Central memory CD8-positive, alpha-beta T cell (primary cell): ENCODE results near the gene POC1A.
A peak's percentile ranks its signal among the peaks of the same experiment; 100 is the strongest.

Experiments
- ATAC-seq: fragments of 150-1000 bp; cut with Tn5 transposase; replicated peaks from 2 replicates; pipeline ENCODE4 v1.10.0; 2022; ENCODE audit warnings: mild to moderate bottlenecking, moderate FRiP score, moderate number of reproducible peaks; ENCODE audit not compliant: poor library complexity, severe bottlenecking; ENCODE audit errors: extremely low read depth
- DNase-seq, 2 donors: peaks; one replicate each; pipeline ENCODE4 v3.0.0; 2021; ENCODE audit warnings: low spot score in 2 of 2
- H3K27ac Mint-ChIP-seq: one replicate; pipeline ENCODE4 v1.8.0; 2022; ENCODE audit warnings: low read depth, mild to moderate bottlenecking, moderate library complexity, mixed read lengths
- H3K27me3 Mint-ChIP-seq: one replicate; pipeline ENCODE4 v1.8.0; 2022; ENCODE audit warnings: mixed read lengths
- H3K36me3 Mint-ChIP-seq: one replicate; pipeline ENCODE4 v1.8.0; 2022; ENCODE audit warnings: mild to moderate bottlenecking, moderate library complexity, mixed read lengths; ENCODE audit not compliant: insufficient read depth
- H3K4me1 Mint-ChIP-seq: one replicate; pipeline ENCODE4 v1.8.0; 2022; ENCODE audit warnings: mixed read lengths
- H3K4me3 Mint-ChIP-seq: one replicate; pipeline ENCODE4 v1.8.0; 2022; ENCODE audit warnings: mild to moderate bottlenecking, moderate library complexity, mixed read lengths
- H3K9me3 Mint-ChIP-seq: one replicate; pipeline ENCODE4 v1.8.0; 2022; ENCODE audit warnings: mixed read lengths

The POC1A gene

DNA sequence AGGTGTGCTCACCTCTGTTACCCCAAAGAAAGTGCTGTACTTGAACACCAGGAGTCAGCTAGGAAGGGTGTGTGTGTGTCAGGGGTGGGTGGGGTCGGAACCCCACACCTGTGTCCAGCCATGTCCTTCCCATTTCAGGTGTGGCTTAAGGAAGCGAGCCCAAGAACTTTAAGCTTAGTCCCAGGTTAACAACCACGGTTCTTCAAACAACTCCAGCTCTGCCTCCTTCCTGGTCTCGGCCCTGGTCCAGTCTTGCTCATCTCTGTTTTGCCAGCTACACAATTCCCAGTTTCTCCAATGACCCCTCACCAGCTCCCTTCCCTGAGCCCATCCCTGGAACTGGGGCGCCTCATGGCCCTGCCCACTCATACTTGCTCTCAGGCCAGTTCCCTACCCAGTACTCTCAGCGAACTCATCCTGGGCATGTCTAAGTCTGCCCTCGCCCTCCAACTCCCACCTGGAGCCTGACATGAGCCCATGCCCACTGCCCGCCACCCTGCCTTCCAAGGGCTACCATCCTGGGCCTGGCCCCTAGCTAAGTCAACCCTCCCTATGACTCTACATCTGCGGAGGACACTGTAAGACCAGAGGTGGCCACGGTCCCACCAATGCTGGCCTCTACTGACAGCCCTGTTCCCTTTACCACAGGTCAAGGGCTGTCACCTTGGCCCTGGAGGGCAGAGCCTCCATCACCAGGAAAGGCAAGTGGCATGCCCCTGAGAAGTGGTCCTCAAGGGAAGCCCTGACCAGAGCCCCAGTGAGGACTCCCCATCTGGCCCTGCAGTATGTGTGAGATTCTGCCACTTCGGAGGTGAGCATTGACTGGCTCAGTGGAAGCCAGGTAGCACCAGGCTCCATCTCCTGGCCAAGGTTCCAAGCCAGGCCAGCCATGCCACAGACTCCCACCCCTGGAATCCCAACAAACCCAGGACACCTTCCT is 9.2 kb downstream of the POC1A start:
- ATAC-seq (no peak), DNase-seq (no peak)
- Mint-ChIP-seq H3K4me3 (no peak overlapping the region), H3K27ac (peak overlapping the region; percentile 9), H3K4me1 (peaks cover 9% of the 10 kb centered on the region), H3K36me3 (peaks cover 3% of the 10 kb centered on the region), H3K9me3 (no peaks in the 10 kb centered on the region), H3K27me3 (no peaks in the 10 kb centered on the region)

DNA sequence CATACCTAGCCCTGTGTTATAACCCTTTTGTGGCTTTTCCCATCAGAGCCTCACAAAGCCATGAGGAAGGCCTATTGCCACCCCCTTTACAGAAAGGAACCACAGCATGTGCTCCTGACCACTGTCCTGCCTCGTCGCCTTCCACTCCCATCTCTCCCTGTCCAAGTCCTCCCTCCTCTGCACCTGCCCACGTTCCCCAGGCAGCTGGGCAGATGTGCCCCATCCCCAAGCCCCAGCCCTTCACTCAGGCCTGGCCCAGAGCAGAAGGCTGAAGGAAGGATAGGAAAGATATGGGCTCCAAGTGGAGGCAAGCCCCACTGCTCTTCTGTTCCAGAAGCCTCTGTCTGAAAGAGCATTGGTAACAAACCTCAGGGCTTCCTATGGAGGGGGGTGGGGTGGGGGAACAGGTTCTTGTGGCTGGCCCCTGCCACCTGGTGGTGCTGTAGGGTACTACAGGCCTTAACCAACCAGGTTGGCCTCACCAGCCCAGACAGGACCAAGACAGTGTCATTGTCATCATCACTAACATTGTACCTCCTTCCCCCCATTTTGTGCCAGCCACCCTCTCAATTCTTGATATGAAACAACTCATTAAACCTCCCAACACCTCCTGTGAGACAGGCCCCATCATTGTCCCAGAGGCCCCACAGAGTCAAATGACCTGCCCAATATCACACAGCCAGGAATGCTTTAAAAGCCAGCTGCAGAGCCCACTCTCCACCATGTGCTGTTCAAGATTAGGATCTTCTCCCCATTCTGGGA is 10.0 kb downstream of the POC1A start:
- H3K9me3 Mint-ChIP-seq: no peaks in the 10 kb centered on the region
- H3K36me3 Mint-ChIP-seq: peaks cover 3% of the 10 kb centered on the region
- DNase-seq: peak; percentile 73 to 77
- H3K27me3 Mint-ChIP-seq: no peaks in the 10 kb centered on the region
- H3K4me1 Mint-ChIP-seq: peaks cover 9% of the 10 kb centered on the region
- H3K4me3 Mint-ChIP-seq: no peak overlapping the region
- peak overlapping the region; percentile 9 for H3K27ac Mint-ChIP-seq
- peak; percentile 96 for ATAC-seq

DNA sequence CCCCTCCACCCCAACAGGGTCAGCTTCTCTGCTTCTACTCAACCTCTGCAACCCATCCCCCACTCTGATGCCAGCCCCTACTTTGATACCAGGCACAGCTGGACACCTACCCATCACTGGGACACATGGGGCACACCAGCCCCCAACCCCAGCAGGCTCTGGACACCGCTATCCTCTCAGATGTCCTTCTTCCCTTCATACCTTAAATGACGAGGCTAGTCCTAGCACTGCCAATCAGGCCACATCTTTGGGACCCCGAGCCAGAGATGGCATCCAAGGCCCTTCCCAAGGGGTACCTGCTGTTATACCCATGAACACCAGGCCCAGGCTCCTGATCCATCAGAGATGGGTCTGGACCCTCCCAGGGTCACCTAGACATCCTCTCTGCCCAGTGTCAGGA is 10.6 kb downstream of the POC1A start:
- peak overlapping the region; percentile 9 for H3K27ac Mint-ChIP-seq
- no peak for DNase-seq
- peaks cover 3% of the 10 kb centered on the region for H3K36me3 Mint-ChIP-seq
- peaks cover 9% of the 10 kb centered on the region for H3K4me1 Mint-ChIP-seq
- H3K27me3 Mint-ChIP-seq: no peaks in the 10 kb centered on the region
- no peak overlapping the region for H3K4me3 Mint-ChIP-seq
- ATAC-seq: no peak
- H3K9me3 Mint-ChIP-seq: no peaks in the 10 kb centered on the region

DNA sequence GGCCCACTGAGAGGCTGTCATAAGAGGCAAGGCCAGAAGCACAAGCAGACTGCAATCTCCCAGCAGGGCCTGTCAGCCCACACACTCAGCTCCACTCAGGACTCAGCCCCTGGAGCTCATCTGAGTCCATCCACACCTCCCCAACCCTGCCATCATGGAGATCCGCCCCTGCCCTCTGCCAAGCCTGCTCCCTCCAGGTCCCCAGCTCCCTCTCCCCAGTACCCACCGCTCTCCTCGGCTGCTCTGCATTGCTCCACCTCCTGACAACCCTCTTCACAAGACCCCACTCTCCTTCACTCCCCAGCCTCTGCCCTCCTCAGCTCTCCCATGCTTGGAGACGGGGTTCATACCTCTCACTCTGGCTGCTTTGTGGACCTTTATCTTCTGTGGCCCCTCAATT is 11.1 kb downstream of the POC1A start:
- no peak overlapping the region for H3K4me3 Mint-ChIP-seq
- peaks cover 9% of the 10 kb centered on the region for H3K4me1 Mint-ChIP-seq
- ATAC-seq: no peak
- H3K36me3 Mint-ChIP-seq: peaks cover 1% of the 10 kb centered on the region
- H3K27ac Mint-ChIP-seq: no peak overlapping the region
- no peaks in the 10 kb centered on the region for H3K9me3 Mint-ChIP-seq
- no peak for DNase-seq
- no peaks in the 10 kb centered on the region for H3K27me3 Mint-ChIP-seq

DNA sequence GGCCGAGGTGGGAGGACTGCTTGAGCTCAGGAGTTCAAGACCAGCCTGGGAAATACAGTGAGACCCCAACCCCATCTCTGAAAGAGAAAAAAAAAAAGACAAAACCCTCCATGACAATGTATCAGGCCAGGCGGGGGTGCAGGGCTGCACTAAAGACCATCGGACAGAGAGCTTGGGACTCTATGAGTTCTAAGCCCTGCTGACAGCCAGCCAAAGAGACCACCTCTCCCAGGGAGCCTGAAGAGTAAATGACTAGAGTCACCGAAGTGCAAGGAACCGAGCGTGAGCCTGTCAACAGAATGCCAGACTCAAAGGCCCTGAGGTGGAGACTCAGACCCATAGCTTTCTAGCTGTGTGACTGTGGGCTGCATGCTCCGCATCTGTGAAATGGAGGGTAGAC is 12.5 kb downstream of the POC1A start:
- Mint-ChIP-seq H3K4me1 (peaks cover 9% of the 10 kb centered on the region), H3K36me3 (peaks cover 3% of the 10 kb centered on the region), H3K4me3 (no peak overlapping the region), H3K9me3 (no peaks in the 10 kb centered on the region), H3K27ac (no peak overlapping the region), H3K27me3 (no peaks in the 10 kb centered on the region)
- DNase-seq (no peak), ATAC-seq (no peak)

DNA sequence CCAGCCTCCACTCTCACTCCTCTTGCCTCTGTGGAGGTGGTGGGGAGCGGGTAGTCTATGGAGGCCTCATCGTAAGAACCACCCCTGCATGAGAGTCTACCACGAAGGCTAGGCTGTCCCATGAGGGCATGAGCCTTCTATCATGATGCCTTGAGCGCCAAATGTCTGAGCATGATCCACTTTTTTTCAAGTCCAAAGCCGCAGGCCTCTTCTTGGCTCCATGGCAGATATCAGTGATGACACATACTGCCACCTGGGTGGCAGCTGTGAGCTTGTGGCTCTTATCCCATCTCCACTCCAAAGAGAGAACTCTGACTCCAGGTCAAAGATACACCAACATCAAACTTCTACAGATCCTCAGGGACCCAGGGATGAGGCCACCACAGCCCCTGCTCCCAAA is 13.5 kb downstream of the POC1A start:
- no peaks in the 10 kb centered on the region for H3K27me3 Mint-ChIP-seq
- H3K9me3 Mint-ChIP-seq: no peaks in the 10 kb centered on the region
- no peak for ATAC-seq
- H3K4me3 Mint-ChIP-seq: no peak overlapping the region
- peaks cover 3% of the 10 kb centered on the region for H3K36me3 Mint-ChIP-seq
- DNase-seq: no peak
- peaks cover 9% of the 10 kb centered on the region for H3K4me1 Mint-ChIP-seq
- H3K27ac Mint-ChIP-seq: no peak overlapping the region

DNA sequence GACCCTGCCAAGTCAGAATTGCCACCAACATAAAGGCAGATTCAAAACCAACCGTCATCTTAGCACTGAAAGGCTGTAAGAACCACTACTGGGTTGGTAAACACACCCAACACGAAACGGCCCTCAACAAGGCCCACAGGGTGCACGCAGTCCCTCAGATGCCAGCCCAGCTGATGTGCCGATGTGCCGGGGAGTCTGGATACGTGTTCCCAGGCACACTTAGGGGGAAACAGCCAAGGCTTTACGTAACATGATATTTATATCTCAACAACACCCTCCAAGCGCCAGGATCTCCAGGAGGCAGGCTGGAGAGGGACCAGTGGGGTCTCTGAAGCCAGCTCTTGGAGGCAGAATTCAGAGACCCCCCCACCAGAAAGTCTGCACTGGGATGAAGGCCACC is 14.2 kb downstream of the POC1A start:
- no peaks in the 10 kb centered on the region for H3K9me3 Mint-ChIP-seq
- peaks cover 3% of the 10 kb centered on the region for H3K36me3 Mint-ChIP-seq
- DNase-seq: no peak
- no peak for ATAC-seq
- no peak overlapping the region for H3K27ac Mint-ChIP-seq
- H3K27me3 Mint-ChIP-seq: no peaks in the 10 kb centered on the region
- H3K4me1 Mint-ChIP-seq: peaks cover 9% of the 10 kb centered on the region
- no peak overlapping the region for H3K4me3 Mint-ChIP-seq

DNA sequence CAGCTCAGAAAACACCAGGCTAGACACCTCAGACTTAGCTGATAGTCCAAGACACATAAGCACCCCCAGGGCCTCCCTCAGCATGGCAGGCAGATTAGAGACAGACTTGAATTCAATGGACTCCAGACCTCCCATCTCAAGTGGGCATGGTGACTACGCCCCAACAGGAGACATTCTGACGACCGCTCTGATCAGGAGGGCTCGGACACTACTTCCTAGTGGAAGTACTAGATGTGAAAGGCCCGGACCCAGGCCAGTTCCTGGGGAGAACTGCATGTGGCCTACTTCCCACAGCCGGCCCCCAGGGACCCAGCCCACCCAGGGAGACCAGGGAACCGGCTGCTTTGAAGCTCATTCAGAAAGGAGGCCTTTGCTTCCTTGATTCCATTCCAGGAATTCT is 16.9 kb downstream of the POC1A start:
- DNase-seq (no peak), ATAC-seq (no peak)
- no peaks in the 10 kb centered on the region for H3K9me3 Mint-ChIP-seq
- no peaks in the 10 kb centered on the region for H3K4me1 Mint-ChIP-seq
- peaks cover 6% of the 10 kb centered on the region for H3K36me3 Mint-ChIP-seq
- H3K4me3 Mint-ChIP-seq: no peak overlapping the region
- no peaks in the 10 kb centered on the region for H3K27me3 Mint-ChIP-seq
- H3K27ac Mint-ChIP-seq: no peak overlapping the region

GRCh38 chr3:52136513-52136912 is 17.7 kb downstream of the POC1A start:
- Mint-ChIP-seq H3K27ac (no peak overlapping the region), H3K27me3 (no peaks in the 10 kb centered on the region), H3K4me1 (no peaks in the 10 kb centered on the region), H3K9me3 (no peaks in the 10 kb centered on the region), H3K36me3 (peaks cover 6% of the 10 kb centered on the region), H3K4me3 (no peak overlapping the region)
- DNase-seq (no peak), ATAC-seq (no peak)

DNA sequence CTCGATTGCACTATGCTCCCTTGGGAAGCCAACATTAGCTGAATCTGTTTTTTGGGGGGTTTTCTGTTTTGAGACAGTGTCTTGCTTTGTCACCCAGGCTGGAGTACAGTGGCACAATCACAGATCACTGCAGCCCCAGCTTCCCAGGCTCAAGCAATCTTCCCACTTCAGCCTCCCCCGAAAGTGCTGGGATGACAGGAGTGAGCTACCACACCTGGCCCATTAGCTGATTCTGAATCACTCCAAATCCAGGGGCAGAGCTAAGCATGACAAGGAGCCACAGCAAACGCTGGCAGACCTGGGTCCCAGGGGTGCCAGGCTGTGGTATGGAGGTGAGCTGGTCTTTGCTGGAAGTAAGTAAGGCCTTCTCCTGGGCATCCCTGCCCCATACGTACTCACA is 18.9 kb downstream of the POC1A start:
- peaks cover 6% of the 10 kb centered on the region for H3K36me3 Mint-ChIP-seq
- no peaks in the 10 kb centered on the region for H3K4me1 Mint-ChIP-seq
- no peak for DNase-seq
- no peaks in the 10 kb centered on the region for H3K27me3 Mint-ChIP-seq
- no peak overlapping the region for H3K27ac Mint-ChIP-seq
- H3K9me3 Mint-ChIP-seq: no peaks in the 10 kb centered on the region
- no peak overlapping the region for H3K4me3 Mint-ChIP-seq
- ATAC-seq: no peak

- Mint-ChIP-seq H3K4me1 (no peaks in the 10 kb centered on the region), H3K27me3 (no peaks in the 10 kb centered on the region), H3K9me3 (no peaks in the 10 kb centered on the region), H3K4me3 (no peak overlapping the region), H3K27ac (no peak overlapping the region), H3K36me3 (peaks cover 6% of the 10 kb centered on the region)
- ATAC-seq (no peak), DNase-seq (no peak)
Measured at GRCh38 chr3:52134761-52135160, 19.5 kb downstream of the POC1A start.

DNA sequence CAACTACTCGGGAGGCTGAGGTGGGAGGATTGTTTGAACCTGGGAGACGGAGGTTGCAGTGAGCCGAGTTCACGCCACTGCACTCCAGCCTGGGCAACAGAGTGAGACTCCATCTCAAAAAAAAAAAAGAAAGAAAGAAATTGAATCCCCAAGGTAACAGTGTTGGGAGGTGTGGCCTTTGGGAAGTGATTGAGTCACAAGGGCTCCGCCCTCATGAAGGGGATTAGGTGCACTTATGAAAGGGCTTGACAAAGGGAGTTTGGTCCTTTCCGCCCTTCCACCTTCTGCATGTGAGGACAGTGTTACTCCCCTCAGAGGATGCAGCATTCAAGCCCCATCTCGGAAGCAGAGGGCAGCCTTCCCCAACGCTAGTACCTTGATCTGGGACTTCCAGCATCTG is 21.3 kb downstream of the POC1A start:
- Mint-ChIP-seq H3K4me1 (no peaks in the 10 kb centered on the region), H3K9me3 (no peaks in the 10 kb centered on the region), H3K27me3 (no peaks in the 10 kb centered on the region), H3K27ac (no peak overlapping the region), H3K4me3 (no peak overlapping the region), H3K36me3 (peaks cover 8% of the 10 kb centered on the region)
- DNase-seq (no peak), ATAC-seq (no peak)

DNA sequence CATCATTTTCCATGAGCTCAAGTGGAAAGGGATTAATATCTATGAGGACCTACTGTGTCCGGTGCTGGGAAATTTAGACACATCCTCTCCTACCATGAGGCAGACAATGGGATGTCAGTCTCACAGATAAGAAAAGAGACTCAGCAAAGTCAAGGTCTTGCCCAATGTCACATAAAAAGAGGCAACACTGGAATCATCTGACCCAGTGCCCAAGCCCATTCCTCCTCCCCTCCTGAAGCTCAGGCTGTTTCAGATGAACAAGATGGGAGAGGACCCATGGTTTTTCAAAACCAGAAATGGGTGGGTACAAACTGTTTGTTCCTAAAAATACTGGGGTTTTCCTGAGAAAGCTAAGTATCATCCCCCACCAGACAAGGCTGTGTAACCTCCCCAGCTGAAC is 22.2 kb downstream of the POC1A start:
- Mint-ChIP-seq H3K36me3 (peaks cover 5% of the 10 kb centered on the region), H3K27me3 (no peaks in the 10 kb centered on the region), H3K27ac (no peak overlapping the region), H3K9me3 (no peaks in the 10 kb centered on the region), H3K4me1 (no peaks in the 10 kb centered on the region), H3K4me3 (no peak overlapping the region)
- ATAC-seq: no peak
- DNase-seq: no peak
